T follicular helper cell (primary cell): Measurements from ENCODE around the gene TPMT.

Experiments
- DNase-seq: peaks from one replicate; pipeline ENCODE4 v3.0.0-alpha.2; 2020; ENCODE audit warnings: low read depth

Gene TPMT

GRCh38 chr6:18117136-18117535, 37.7 kb downstream of the TPMT start:
- no peak for DNase-seq

- no peak for DNase-seq
These were observed 39.5 kb downstream of the TPMT start for GRCh38 chr6:18115356-18115755.

GRCh38 chr6:18110162-18110561, 44.7 kb downstream of the TPMT start:
- DNase-seq, result no peak

GRCh38 chr6:18107061-18107460, 47.8 kb downstream of the TPMT start:
- no peak for DNase-seq

GRCh38 chr6:18102783-18103509, 51.9 kb downstream of the TPMT start:
- no peak for DNase-seq

GRCh38 chr6:18101873-18102272, 53.0 kb downstream of the TPMT start:
- DNase-seq, result no peak

- no peak for DNase-seq
These were observed 53.6 kb downstream of the TPMT start for GRCh38 chr6:18101271-18101670.

GRCh38 chr6:18100296-18100695, 54.6 kb downstream of the TPMT start:
- DNase-seq, result no peak

GRCh38 chr6:18099511-18099910, 55.4 kb downstream of the TPMT start:
- no peak for DNase-seq

- no peak for DNase-seq
These were observed 58.5 kb downstream of the TPMT start for GRCh38 chr6:18096423-18096822.

- no peak for DNase-seq
These were observed 63.5 kb downstream of the TPMT start for GRCh38 chr6:18091382-18091781.

- no peak for DNase-seq
These were observed 64.5 kb downstream of the TPMT start for GRCh38 chr6:18090349-18090786.

GRCh38 chr6:18088419-18089296, 66.2 kb downstream of the TPMT start:
- no peak for DNase-seq

- DNase-seq, result no peak
These were observed 67.3 kb downstream of the TPMT start for GRCh38 chr6:18087396-18088165.

GRCh38 chr6:18081025-18081668, 73.7 kb downstream of the TPMT start:
- no peak for DNase-seq

- DNase-seq, result no peak
These were observed 74.3 kb downstream of the TPMT start for GRCh38 chr6:18080544-18080943.

GRCh38 chr6:18078866-18079265, 76.0 kb downstream of the TPMT start:
- DNase-seq, result no peak
